ENCODE results near the gene HELZ.

- TF ChIP-seq SREBF2 (IDR thresholded peaks at IDR 0.05) (no peak), MYC (IDR thresholded peaks at IDR 0.05; ENCODE audit: borderline replicate concordance, low read length) (no peak), CBX8 (IDR thresholded peaks at IDR 0.05) (no peak), CTCF (IDR thresholded peaks at IDR 0.05) (no peak), NFE2L2 (conservative IDR thresholded peaks at IDR 0.05; ENCODE audit: low read length) (no peak), RNF2 (IDR thresholded peaks at IDR 0.05; ENCODE audit: borderline replicate concordance, low read depth) (no peak), JUNB (IDR thresholded peaks at IDR 0.05) (no peak), HMGXB4 (CRISPR knock-in tag; IDR thresholded peaks at IDR 0.05; ENCODE audit: borderline replicate concordance) (no peak), POLR2A (IDR thresholded peaks at IDR 0.05; ENCODE audit: low read length) (no peak), ZFP36 (IDR thresholded peaks at IDR 0.05; ENCODE audit: borderline replicate concordance, partially characterized antibody) (no peak), ELK1 (IDR thresholded peaks at IDR 0.05; ENCODE audit: low read depth, low read length) (no peak), POLR2AphosphoS2 (conservative IDR thresholded peaks at IDR 0.05; ENCODE audit: low read length) (no peak), TFCP2L1 (CRISPR knock-in tag; IDR thresholded peaks at IDR 0.05) (no peak)
Measured at GRCh38 chr17:67119102-67119501, 125.9 kb downstream of the HELZ start.
